Measurements from ENCODE around the gene SLC45A1.

SLC45A1 gene

GRCh38 chr1:8367571-8368194, 49.8 kb downstream of the SLC45A1 start:
- Histone ChIP-seq H3K9me3 (ENCODE audit: insufficient read depth, low read length) (no peaks in the 10 kb centered on the region), H2AFZ (ENCODE audit: low read depth, low read length) (no peak overlapping the region), H4K20me1 (ENCODE audit: insufficient read depth, low read length) (no peaks in the 10 kb centered on the region), H3K4me3 (ENCODE audit: low read length) (no peak overlapping the region), H3K79me2 (ENCODE audit: low read length) (peaks cover 4% of the 10 kb centered on the region), H3K9ac (ENCODE audit: low read length) (no peak overlapping the region), H3K4me1 (ENCODE audit: low read length) (no peaks in the 10 kb centered on the region), H3K27ac (ENCODE audit: low read length) (no peak overlapping the region), H3K4me2 (ENCODE audit: low read length) (no peak overlapping the region), H3K27me3 (ENCODE audit: low read depth, low read length) (no peaks in the 10 kb centered on the region), H3K36me3 (replicated peaks; ENCODE audit: low read depth, low read length) (no peaks in the 10 kb centered on the region)
- TF ChIP-seq EZH2phosphoT487 (IDR thresholded peaks at IDR 0.05; ENCODE audit: low read depth) = no peak
- no peak for TF ChIP-seq CTCF (IDR thresholded peaks at IDR 0.05; ENCODE audit: low read depth, low read length)

GRCh38 chr1:8368956-8369639, 51.2 kb downstream of the SLC45A1 start:
- H3K79me2 ChIP-seq (ENCODE audit: low read length) = peaks cover 4% of the 10 kb centered on the region
- H3K9ac ChIP-seq (ENCODE audit: low read length) = no peak overlapping the region
- H4K20me1 ChIP-seq (ENCODE audit: insufficient read depth, low read length) = no peaks in the 10 kb centered on the region
- H3K36me3 ChIP-seq (replicated peaks; ENCODE audit: low read depth, low read length) = no peaks in the 10 kb centered on the region
- no peaks in the 10 kb centered on the region for H3K27me3 ChIP-seq (ENCODE audit: low read depth, low read length)
- H2AFZ ChIP-seq (ENCODE audit: low read depth, low read length) = no peak overlapping the region
- H3K27ac ChIP-seq (ENCODE audit: low read length) = no peak overlapping the region
- TF ChIP-seq CTCF (IDR thresholded peaks at IDR 0.05; ENCODE audit: low read depth, low read length) (no peak), EZH2phosphoT487 (IDR thresholded peaks at IDR 0.05; ENCODE audit: low read depth) (no peak)
- H3K4me3 ChIP-seq (ENCODE audit: low read length) = no peak overlapping the region
- no peaks in the 10 kb centered on the region for H3K4me1 ChIP-seq (ENCODE audit: low read length)
- no peaks in the 10 kb centered on the region for H3K9me3 ChIP-seq (ENCODE audit: insufficient read depth, low read length)
- no peak overlapping the region for H3K4me2 ChIP-seq (ENCODE audit: low read length)

- Histone ChIP-seq H3K9ac (ENCODE audit: low read length) (no peak overlapping the region), H4K20me1 (ENCODE audit: insufficient read depth, low read length) (no peaks in the 10 kb centered on the region), H3K4me1 (ENCODE audit: low read length) (no peaks in the 10 kb centered on the region), H3K79me2 (ENCODE audit: low read length) (peaks cover 4% of the 10 kb centered on the region), H3K36me3 (replicated peaks; ENCODE audit: low read depth, low read length) (no peaks in the 10 kb centered on the region), H2AFZ (ENCODE audit: low read depth, low read length) (no peak overlapping the region), H3K9me3 (ENCODE audit: insufficient read depth, low read length) (no peaks in the 10 kb centered on the region), H3K4me2 (ENCODE audit: low read length) (no peak overlapping the region), H3K27me3 (ENCODE audit: low read depth, low read length) (no peaks in the 10 kb centered on the region), H3K27ac (ENCODE audit: low read length) (no peak overlapping the region), H3K4me3 (ENCODE audit: low read length) (no peak overlapping the region)
- TF ChIP-seq CTCF (IDR thresholded peaks at IDR 0.05; ENCODE audit: low read depth, low read length) (no peak), EZH2phosphoT487 (IDR thresholded peaks at IDR 0.05; ENCODE audit: low read depth) (no peak)
Measured at GRCh38 chr1:8370046-8370881, 52.4 kb downstream of the SLC45A1 start.

GRCh38 chr1:8370905-8371315, 53.0 kb downstream of the SLC45A1 start:
- TF ChIP-seq EZH2phosphoT487 (IDR thresholded peaks at IDR 0.05; ENCODE audit: low read depth) (no peak), CTCF (IDR thresholded peaks at IDR 0.05; ENCODE audit: low read depth, low read length) (no peak)
- no peak overlapping the region for H3K27ac ChIP-seq (ENCODE audit: low read length)
- no peak overlapping the region for H2AFZ ChIP-seq (ENCODE audit: low read depth, low read length)
- H3K79me2 ChIP-seq (ENCODE audit: low read length) = peaks cover 4% of the 10 kb centered on the region
- H4K20me1 ChIP-seq (ENCODE audit: insufficient read depth, low read length) = no peaks in the 10 kb centered on the region
- no peak overlapping the region for H3K9ac ChIP-seq (ENCODE audit: low read length)
- H3K36me3 ChIP-seq (replicated peaks; ENCODE audit: low read depth, low read length) = no peaks in the 10 kb centered on the region
- H3K4me2 ChIP-seq (ENCODE audit: low read length) = no peak overlapping the region
- no peaks in the 10 kb centered on the region for H3K4me1 ChIP-seq (ENCODE audit: low read length)
- no peaks in the 10 kb centered on the region for H3K9me3 ChIP-seq (ENCODE audit: insufficient read depth, low read length)
- no peak overlapping the region for H3K4me3 ChIP-seq (ENCODE audit: low read length)
- H3K27me3 ChIP-seq (ENCODE audit: low read depth, low read length) = no peaks in the 10 kb centered on the region
